ENCODE results near the gene BCL2. TPM values are rescaled to one million over a fixed set of nuclear protein-coding genes. Genes with fewer than 3 reads are reported as not detected.

The BCL2 gene
- total RNA-seq, 1 experiment from 2014 or later, result 2.6 TPM

DNA sequence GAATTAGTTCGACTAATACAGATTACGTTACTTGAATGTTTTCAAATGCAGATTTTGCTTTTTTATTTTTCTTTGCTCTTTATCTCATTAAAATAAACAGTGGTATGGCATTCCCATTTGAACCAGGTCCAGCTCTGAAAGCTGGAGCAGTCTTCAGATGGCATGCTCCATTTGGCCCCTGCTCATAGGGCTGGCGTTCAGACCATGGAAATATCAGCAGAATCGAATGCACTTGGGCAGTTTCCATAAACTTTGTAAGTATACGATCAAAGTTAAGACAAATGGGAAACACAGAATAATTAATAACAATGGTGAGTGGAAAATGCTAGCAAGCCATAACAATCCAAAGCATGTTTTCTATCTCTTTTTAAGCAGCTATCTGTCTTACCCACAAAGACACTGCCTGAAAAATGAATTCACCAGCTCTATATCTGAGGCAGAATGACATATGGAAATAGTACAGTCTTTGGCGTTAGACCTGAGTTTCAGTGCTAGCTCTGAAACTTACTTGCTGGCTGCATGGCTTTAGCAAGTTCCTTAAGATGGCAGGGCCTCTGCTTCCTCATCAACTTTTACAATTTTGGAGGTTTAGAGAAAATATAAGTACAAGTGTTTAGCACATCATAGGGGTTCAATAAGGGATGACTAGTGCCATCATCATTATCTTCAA lies 131.6 kb downstream of the BCL2 start:
- Mint-ChIP-seq H3K9me3 (peaks cover 4% of the 10 kb centered on the region), H3K4me1 (peaks cover 4% of the 10 kb centered on the region), H3K4me3 (no peak overlapping the region), H3K36me3 (no peaks in the 10 kb centered on the region), H3K27ac (no peak overlapping the region; the same call in 1 of the 2 replicates), H3K27me3 (ENCODE audit: low read depth) (no peaks in the 10 kb centered on the region)
- POLR2A ChIA-PET, result no interaction called here
- CTCF ChIA-PET, result no interaction called here
- TF ChIP-seq, protein P1, sequence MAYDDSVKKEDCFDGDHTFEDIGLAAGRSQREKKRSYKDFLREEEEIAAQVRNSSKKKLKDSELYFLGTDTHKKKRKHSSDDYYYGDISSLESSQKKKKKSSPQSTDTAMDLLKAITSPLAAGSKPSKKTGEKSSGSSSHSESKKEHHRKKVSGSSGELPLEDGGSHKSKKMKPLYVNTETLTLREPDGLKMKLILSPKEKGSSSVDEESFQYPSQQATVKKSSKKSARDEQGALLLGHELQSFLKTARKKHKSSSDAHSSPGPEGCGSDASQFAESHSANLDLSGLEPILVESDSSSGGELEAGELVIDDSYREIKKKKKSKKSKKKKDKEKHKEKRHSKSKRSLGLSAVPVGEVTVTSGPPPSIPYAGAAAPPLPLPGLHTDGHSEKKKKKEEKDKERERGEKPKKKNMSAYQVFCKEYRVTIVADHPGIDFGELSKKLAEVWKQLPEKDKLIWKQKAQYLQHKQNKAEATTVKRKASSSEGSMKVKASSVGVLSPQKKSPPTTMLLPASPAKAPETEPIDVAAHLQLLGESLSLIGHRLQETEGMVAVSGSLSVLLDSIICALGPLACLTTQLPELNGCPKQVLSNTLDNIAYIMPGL (CRISPR knock-in tag; IDR thresholded peaks at IDR 0.05), result no peak
- no peak for ATAC-seq
- DNase-seq (ENCODE audit: low spot score), result no peak

DNA sequence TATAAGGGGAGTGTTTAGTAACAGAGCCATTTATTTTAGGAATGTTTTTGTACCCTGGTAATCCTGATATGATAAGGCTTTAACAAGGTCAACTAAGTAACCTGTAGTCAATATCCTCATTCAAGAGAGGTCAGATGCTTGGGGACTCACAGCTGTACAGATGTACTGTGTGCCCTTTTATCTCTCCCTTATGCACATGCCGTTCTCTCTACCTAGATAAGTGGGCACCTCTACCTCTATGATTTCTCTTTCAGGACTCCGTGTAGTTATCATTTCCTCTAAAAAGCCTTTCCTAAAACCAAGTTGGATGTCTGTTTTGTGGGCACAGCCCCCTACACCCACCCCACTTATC lies 132.4 kb downstream of the BCL2 start:
- H3K4me1 Mint-ChIP-seq, result peaks cover 6% of the 10 kb centered on the region
- H3K4me3 Mint-ChIP-seq, result no peak overlapping the region
- no peak for TF ChIP-seq RELA (CRISPR knock-in tag; IDR thresholded peaks at IDR 0.05; ENCODE audit: borderline replicate concordance)
- TF ChIP-seq, protein P2, sequence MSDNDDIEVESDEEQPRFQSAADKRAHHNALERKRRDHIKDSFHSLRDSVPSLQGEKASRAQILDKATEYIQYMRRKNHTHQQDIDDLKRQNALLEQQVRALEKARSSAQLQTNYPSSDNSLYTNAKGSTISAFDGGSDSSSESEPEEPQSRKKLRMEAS (CRISPR knock-in tag; IDR thresholded peaks at IDR 0.05), result no peak
- no peak for TF ChIP-seq GRHL2 (CRISPR knock-in tag; IDR thresholded peaks at IDR 0.05; ENCODE audit: insufficient replicate concordance, severe bottlenecking)
- TF ChIP-seq, protein P3, sequence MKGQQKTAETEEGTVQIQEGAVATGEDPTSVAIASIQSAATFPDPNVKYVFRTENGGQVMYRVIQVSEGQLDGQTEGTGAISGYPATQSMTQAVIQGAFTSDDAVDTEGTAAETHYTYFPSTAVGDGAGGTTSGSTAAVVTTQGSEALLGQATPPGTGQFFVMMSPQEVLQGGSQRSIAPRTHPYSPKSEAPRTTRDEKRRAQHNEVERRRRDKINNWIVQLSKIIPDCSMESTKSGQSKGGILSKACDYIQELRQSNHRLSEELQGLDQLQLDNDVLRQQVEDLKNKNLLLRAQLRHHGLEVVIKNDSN (CRISPR knock-in tag; IDR thresholded peaks at IDR 0.05), result no peak
- TF ChIP-seq, protein P4, sequence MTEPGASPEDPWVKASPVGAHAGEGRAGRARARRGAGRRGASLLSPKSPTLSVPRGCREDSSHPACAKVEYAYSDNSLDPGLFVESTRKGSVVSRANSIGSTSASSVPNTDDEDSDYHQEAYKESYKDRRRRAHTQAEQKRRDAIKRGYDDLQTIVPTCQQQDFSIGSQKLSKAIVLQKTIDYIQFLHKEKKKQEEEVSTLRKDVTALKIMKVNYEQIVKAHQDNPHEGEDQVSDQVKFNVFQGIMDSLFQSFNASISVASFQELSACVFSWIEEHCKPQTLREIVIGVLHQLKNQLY (CRISPR knock-in tag; IDR thresholded peaks at IDR 0.05), result no peak
- no peak for TF ChIP-seq ZNF263 (CRISPR knock-in tag; IDR thresholded peaks at IDR 0.05; ENCODE audit: low read depth)
- no peak for TF ChIP-seq ZNF121 (CRISPR knock-in tag; IDR thresholded peaks at IDR 0.05)
- POLR2A ChIA-PET, result no interaction called here
- CTCF ChIA-PET, result no interaction called here
- no peak for DNase-seq (ENCODE audit: low spot score)
- no peaks in the 10 kb centered on the region for H3K27me3 Mint-ChIP-seq (ENCODE audit: low read depth)
- peaks cover 4% of the 10 kb centered on the region for H3K9me3 Mint-ChIP-seq
- no peak overlapping the region for H3K27ac Mint-ChIP-seq
- H3K36me3 Mint-ChIP-seq, result no peaks in the 10 kb centered on the region
- ATAC-seq, result no peak

DNA sequence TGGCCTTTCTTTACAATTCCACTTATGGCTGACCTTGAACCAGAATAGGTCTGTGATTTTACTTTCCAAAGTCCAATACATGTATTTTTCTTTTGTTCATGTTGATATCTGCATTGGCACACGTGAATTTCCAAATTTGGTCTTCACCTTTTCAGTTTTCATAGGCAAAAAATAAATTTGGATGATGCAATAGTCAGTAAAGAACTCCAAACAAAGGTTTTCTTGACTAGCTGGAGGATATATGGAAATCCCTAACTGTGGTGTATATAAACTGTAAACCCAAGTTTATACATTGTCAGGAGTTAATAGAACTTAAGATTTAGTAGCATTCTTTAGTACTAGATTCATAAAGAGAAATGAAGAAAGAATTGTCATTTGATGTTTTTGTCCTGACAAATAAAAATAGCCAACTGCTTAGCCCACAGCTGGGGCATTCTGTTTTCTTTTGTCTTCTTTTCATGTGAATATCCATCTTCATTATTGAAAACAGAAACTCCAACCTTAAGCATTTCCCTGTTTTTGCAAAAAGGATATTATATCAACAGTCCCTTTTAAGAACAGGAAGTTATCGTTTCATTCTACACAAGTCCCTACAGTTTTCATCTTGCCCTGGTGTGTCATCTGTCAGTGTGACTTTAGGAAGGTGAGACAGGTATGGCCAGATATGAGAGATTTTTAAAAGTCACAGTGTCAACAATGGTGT lies 132.9 kb downstream of the BCL2 start:
- H3K9me3 Mint-ChIP-seq, result peaks cover 4% of the 10 kb centered on the region
- no peaks in the 10 kb centered on the region for H3K36me3 Mint-ChIP-seq
- no peak for DNase-seq (ENCODE audit: low spot score)
- peaks cover 6% of the 10 kb centered on the region for H3K4me1 Mint-ChIP-seq
- no peak overlapping the region for H3K27ac Mint-ChIP-seq
- ATAC-seq, result no peak
- no peak for TF ChIP-seq ZNF263 (CRISPR knock-in tag; IDR thresholded peaks at IDR 0.05; ENCODE audit: low read depth)
- TF ChIP-seq RORB (CRISPR knock-in tag; IDR thresholded peaks at IDR 0.05), result no peak
- TF ChIP-seq, protein P5, sequence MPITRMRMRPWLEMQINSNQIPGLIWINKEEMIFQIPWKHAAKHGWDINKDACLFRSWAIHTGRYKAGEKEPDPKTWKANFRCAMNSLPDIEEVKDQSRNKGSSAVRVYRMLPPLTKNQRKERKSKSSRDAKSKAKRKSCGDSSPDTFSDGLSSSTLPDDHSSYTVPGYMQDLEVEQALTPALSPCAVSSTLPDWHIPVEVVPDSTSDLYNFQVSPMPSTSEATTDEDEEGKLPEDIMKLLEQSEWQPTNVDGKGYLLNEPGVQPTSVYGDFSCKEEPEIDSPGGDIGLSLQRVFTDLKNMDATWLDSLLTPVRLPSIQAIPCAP (CRISPR knock-in tag; IDR thresholded peaks at IDR 0.05), result no peak
- no peak for TF ChIP-seq CREB1 (CRISPR knock-in tag; IDR thresholded peaks at IDR 0.05)
- no peak for TF ChIP-seq OVOL2 (CRISPR knock-in tag; IDR thresholded peaks at IDR 0.05; ENCODE audit: borderline replicate concordance)
- ChIA-PET POLR2A (no interaction called here), CTCF (no interaction called here)
- H3K4me3 Mint-ChIP-seq, result no peak overlapping the region
- no peaks in the 10 kb centered on the region for H3K27me3 Mint-ChIP-seq (ENCODE audit: low read depth)

DNA sequence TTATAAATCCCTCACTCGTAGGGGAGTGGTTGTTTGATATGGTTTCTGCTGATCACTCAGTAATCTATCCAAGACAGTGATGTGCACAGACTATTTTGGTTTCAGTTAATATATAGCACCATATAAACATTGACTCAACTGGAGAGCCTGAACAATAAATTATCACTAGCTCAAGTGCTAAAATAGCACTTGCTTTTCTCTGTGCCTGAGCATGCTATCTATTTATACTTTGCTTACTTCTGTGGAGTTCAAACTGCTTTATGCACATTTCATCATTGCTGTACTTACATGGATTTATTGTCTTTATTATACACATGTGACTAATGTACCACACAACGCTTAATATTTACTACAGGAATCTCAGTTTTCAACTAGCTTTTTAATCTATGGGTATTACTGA lies 133.6 kb downstream of the BCL2 start:
- Mint-ChIP-seq H3K27ac (no peak overlapping the region), H3K27me3 (ENCODE audit: low read depth) (no peaks in the 10 kb centered on the region), H3K4me3 (no peak overlapping the region), H3K4me1 (peaks cover 6% of the 10 kb centered on the region), H3K9me3 (peaks cover 3% of the 10 kb centered on the region), H3K36me3 (no peaks in the 10 kb centered on the region)
- POLR2A ChIA-PET, result no interaction called here
- CTCF ChIA-PET, result no interaction called here
- no peak for ATAC-seq
- no peak for DNase-seq (ENCODE audit: low spot score)
- TF ChIP-seq, protein P6, sequence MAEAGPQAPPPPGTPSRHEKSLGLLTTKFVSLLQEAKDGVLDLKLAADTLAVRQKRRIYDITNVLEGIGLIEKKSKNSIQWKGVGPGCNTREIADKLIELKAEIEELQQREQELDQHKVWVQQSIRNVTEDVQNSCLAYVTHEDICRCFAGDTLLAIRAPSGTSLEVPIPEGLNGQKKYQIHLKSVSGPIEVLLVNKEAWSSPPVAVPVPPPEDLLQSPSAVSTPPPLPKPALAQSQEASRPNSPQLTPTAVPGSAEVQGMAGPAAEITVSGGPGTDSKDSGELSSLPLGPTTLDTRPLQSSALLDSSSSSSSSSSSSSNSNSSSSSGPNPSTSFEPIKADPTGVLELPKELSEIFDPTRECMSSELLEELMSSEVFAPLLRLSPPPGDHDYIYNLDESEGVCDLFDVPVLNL (CRISPR knock-in tag; IDR thresholded peaks at IDR 0.05; ENCODE audit: borderline replicate concordance, low read depth), result no peak
- TF ChIP-seq FOXP1 (CRISPR knock-in tag; IDR thresholded peaks at IDR 0.05; ENCODE audit: borderline replicate concordance) (no peak), CBFB (CRISPR knock-in tag; IDR thresholded peaks at IDR 0.05; ENCODE audit: low read depth) (no peak), TEAD1 (CRISPR knock-in tag; IDR thresholded peaks at IDR 0.05) (no peak), GABPB1 (CRISPR knock-in tag; IDR thresholded peaks at IDR 0.05) (no peak), TEAD4 (CRISPR knock-in tag; IDR thresholded peaks at IDR 0.05) (no peak), TP53 (CRISPR knock-in tag; IDR thresholded peaks at IDR 0.05) (no peak)
- TF ChIP-seq, protein P7, sequence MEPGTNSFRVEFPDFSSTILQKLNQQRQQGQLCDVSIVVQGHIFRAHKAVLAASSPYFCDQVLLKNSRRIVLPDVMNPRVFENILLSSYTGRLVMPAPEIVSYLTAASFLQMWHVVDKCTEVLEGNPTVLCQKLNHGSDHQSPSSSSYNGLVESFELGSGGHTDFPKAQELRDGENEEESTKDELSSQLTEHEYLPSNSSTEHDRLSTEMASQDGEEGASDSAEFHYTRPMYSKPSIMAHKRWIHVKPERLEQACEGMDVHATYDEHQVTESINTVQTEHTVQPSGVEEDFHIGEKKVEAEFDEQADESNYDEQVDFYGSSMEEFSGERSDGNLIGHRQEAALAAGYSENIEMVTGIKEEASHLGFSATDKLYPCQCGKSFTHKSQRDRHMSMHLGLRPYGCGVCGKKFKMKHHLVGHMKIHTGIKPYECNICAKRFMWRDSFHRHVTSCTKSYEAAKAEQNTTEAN (CRISPR knock-in tag; IDR thresholded peaks at IDR 0.05), result no peak
- TF ChIP-seq, protein P8, sequence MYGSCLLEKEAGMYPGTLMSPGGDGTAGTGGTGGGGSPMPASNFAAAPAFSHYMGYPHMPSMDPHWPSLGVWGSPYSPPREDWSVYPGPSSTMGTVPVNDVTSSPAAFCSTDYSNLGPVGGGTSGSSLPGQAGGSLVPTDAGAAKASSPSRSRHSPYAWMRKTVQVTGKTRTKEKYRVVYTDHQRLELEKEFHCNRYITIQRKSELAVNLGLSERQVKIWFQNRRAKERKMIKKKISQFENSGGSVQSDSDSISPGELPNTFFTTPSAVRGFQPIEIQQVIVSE (CRISPR knock-in tag; IDR thresholded peaks at IDR 0.05; ENCODE audit: borderline replicate concordance), result no peak
